ENCODE measurements around the gene SLC25A23. TPM values are rescaled to one million over a fixed set of nuclear protein-coding genes. Genes with fewer than 3 reads are reported as not detected.

SLC25A23 gene
- total RNA-seq, 1 donor from 2014 or later = 21.0 TPM

DNA sequence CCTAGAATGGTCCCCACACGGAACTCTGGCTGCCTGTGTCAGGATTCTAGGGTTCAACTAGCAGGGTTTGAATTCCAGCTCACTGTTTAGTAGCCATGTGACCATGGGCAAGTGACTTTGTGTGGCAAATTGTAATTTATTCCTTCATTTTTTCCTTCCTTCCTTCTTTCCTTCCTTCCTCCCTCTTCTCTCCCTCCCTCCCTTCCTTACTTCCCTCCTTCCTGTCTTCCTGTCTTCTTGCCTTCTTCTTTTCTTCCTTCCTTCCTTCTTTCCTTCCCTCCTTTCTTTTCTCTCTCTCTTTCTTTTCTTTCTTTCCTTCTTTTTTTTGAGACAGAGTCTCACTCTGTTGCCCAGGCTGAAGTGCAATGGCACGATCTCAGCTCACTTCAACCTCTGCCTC, 30.5 kb upstream of the SLC25A23 start:
- Mint-ChIP-seq H3K36me3 (ENCODE audit: low read depth) (peaks cover 2% of the 10 kb centered on the region), H3K4me1 (peaks cover 12% of the 10 kb centered on the region), H3K9me3 (peaks cover 3% of the 10 kb centered on the region), H3K4me3 (peak overlapping the region; percentile 57), H3K27me3 (no peaks in the 10 kb centered on the region), H3K27ac (peak overlapping the region; percentile 75)
- intact Hi-C loops (cut with micrococcal nuclease) = no loop called here
- no peak for DNase-seq

DNA sequence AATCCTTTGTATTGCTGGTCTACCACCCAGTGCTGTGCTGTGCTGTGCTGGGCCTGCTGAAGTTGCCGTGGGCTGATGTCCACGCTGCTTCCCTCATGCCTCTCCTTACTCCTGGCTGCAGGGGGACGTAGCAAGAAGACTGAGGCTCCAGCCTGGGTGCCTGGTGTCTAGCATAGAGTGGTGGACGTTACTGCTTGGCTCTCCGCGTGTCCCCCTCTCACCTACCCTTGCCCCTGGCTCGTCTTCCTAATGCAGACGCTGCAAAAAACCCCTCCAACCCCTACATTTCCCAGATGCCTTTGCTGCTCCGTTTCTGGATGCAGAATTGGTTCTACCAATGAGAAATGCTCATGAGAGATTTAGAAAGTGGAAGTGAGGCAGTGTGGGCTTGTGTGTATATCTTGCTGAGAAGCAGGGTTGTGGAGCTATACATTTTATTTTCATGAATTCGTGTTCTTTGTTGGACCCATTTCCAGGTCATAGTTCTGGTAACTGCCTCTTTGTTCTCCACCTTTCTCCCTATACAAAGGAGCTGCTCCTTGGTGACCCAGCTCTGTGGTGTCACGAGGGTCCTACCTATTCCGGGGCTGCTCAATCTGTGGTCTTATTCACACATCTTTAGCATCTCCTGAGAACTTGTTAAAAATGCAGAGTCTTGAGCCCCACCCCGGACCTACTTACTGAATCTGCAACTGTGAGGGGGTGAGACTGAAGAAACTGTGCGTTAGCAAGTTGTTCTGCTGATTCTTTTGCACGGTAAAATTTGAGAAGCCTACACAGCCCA, 29.9 kb upstream of the SLC25A23 start:
- Mint-ChIP-seq H3K27me3 (no peaks in the 10 kb centered on the region), H3K9me3 (peaks cover 3% of the 10 kb centered on the region), H3K4me1 (peaks cover 12% of the 10 kb centered on the region), H3K27ac (peak overlapping the region; percentile 68), H3K4me3 (peak overlapping the region; percentile 57), H3K36me3 (ENCODE audit: low read depth) (peaks cover 2% of the 10 kb centered on the region)
- peak; percentile 62 for DNase-seq
- intact Hi-C loops (cut with micrococcal nuclease) = no loop called here

DNA sequence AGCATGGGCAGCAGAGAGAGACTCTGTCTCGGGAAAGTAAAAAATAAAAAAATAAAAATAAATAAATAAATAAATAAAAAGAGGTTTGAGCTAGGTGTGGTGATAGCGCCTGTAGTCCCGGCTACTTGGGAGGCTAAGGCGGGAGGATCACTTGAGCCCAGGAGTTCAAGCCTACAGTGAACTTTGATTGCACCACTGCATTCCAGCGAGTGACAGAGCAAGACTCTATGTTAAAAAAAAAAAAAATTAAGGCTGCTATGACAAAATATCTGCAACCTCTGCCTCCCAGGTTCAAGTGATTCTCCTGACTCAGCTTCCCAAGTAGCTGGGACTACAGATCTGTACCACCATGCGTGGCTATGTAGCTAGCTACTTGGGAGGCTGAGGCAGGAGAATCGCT, 25.2 kb upstream of the SLC25A23 start:
- Mint-ChIP-seq H3K27me3 (no peaks in the 10 kb centered on the region), H3K36me3 (ENCODE audit: low read depth) (no peaks in the 10 kb centered on the region), H3K4me1 (peaks cover 26% of the 10 kb centered on the region), H3K4me3 (no peak overlapping the region), H3K9me3 (no peaks in the 10 kb centered on the region), H3K27ac (no peak overlapping the region)
- intact Hi-C loops (cut with micrococcal nuclease) = loop anchor here (5.0 kb wide), 1 partner anchor 32 kb away; no protein-coding TSS in a partner anchor
- no peak for DNase-seq

DNA sequence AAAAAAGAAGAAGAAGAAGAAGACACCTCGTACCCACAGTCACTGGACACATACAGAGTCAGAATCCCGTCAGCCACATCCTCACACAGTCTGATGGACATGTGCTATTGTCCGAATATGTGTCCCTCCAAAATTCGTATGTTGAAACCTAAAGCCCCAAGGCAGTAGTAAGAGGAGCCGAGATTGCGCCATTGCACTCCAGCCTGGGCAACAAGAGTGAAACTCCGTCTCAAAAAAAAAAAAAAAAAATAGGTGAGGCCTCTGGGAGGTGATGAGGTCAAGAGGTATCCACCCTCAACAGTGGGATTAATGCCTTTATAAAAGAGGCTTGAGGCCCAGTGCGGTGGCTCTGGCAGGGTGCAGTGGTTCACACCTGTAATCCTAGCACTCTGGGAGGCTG, 24.6 kb upstream of the SLC25A23 start:
- DNase-seq = no peak
- Mint-ChIP-seq H3K4me1 (peaks cover 24% of the 10 kb centered on the region), H3K36me3 (ENCODE audit: low read depth) (no peaks in the 10 kb centered on the region), H3K4me3 (no peak overlapping the region), H3K27ac (no peak overlapping the region), H3K27me3 (no peaks in the 10 kb centered on the region), H3K9me3 (no peaks in the 10 kb centered on the region)
- intact Hi-C loops (cut with micrococcal nuclease) = loop anchor here (5.0 kb wide), 1 partner anchor 33 kb away; no protein-coding TSS in a partner anchor

DNA sequence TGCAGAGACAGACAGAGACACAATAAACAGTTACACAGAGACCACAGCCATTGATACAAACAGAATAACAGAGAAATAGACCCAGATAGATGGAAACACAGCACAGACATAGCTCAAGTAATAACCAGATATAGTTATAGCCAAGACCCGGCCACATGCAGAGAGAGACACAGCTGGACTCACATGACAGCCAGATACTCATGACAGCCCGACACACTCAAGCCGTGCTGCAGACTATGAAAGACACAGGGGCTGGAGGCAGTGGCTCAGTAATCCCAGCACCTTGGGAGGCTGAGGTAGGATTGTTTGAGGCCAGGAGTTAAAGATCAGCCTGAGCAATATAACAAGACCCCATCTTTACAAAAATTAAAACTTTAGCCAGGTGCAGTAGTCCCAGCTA, 23.6 kb upstream of the SLC25A23 start:
- peaks cover 1% of the 10 kb centered on the region for H3K36me3 Mint-ChIP-seq (ENCODE audit: low read depth)
- H3K4me1 Mint-ChIP-seq = peaks cover 23% of the 10 kb centered on the region
- intact Hi-C loops (cut with micrococcal nuclease) = loop anchor here (5.0 kb wide), 1 partner anchor 34 kb away; no protein-coding TSS in a partner anchor
- H3K9me3 Mint-ChIP-seq = no peaks in the 10 kb centered on the region
- no peak for DNase-seq
- H3K4me3 Mint-ChIP-seq = no peak overlapping the region
- H3K27ac Mint-ChIP-seq = no peak overlapping the region
- no peaks in the 10 kb centered on the region for H3K27me3 Mint-ChIP-seq

DNA sequence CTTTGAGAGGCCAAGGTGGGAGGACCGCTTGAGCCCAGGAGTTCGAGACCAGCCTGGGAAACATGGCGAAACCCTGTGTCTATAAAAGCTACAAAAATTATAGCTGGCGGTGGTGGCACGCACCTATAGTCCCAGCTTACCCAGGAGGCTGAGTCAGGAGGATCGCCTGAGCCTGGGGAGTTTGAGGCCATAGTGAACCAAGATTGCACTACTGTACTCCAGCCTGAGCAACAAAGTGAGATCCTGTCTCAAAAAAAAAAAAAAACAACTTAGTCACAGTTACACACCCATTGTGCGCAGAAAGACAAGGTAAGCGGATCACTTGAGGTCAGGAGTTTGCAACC, 22.7 kb upstream of the SLC25A23 start:
- no peak for DNase-seq
- peaks cover 23% of the 10 kb centered on the region for H3K4me1 Mint-ChIP-seq
- H3K9me3 Mint-ChIP-seq = no peaks in the 10 kb centered on the region
- no peaks in the 10 kb centered on the region for H3K27me3 Mint-ChIP-seq
- H3K4me3 Mint-ChIP-seq = peak overlapping the region; percentile 99
- intact Hi-C loops (cut with micrococcal nuclease) = loop anchor here (5.0 kb wide), 1 partner anchor 35 kb away; no protein-coding TSS in a partner anchor
- H3K36me3 Mint-ChIP-seq (ENCODE audit: low read depth) = peaks cover 2% of the 10 kb centered on the region
- H3K27ac Mint-ChIP-seq = peak overlapping the region; percentile 96

DNA sequence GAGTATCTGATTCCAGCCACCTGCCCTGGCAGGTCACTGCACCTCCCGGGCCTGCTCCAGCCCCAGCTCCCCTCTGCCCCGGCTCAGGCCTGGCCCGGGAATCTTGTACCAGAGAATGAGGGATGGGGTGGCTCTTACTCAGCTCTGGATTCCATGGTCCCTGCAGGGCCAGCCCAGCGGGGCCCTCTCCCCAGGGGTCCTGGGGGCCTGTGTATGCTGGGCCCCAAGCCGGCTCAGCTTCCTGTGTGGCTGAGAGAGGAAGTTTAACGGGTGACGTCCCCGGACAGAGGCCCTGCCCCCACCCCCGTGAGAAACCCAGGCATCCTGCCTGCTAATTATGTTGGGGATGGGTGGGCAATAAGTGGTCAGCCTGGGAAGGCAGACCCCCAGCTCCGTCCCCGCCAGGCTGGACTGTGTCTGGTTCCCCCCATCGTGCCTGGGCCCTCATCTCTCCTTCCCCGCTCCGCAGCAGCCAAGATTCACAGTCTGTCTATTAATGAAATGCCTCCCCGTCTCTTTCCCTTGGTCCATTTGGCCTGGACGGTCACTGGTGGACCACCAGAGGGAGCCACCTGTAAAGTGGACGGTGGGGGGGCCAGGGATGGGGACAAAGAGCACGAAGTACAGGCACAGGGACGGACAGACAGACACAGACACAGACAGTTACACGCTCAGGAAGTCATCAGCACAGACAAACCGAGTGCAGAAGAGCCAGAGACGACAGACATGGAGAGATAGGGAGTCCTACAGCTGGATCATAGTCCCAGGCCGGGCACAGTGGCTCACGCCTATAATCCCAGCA, 22.1 kb upstream of the SLC25A23 start, which contains the start of gene DENND1C:
Gene DENND1C (minus strand): TSS at position 247 of the 802 bp plus-strand sequence. CDS start 92 bp downstream, at position 155.
- Mint-ChIP-seq H3K27ac (peak within 1 kb of the TSS; percentile 96), H3K36me3 (ENCODE audit: low read depth) (peaks cover 4% of the 10 kb centered on the region), H3K27me3 (no peaks in the 10 kb centered on the region), H3K4me3 (peak within 1 kb of the TSS; percentile 99), H3K4me1 (peaks cover 23% of the 10 kb centered on the region), H3K9me3 (no peaks in the 10 kb centered on the region)
- DNase-seq = peak; percentile 91
- intact Hi-C loops (cut with micrococcal nuclease) = loop anchor here (1.0 to 5.0 kb wide), 3 partner anchors 21 to 36 kb away; partner anchors contain the start of gene TUBB4A

DNA sequence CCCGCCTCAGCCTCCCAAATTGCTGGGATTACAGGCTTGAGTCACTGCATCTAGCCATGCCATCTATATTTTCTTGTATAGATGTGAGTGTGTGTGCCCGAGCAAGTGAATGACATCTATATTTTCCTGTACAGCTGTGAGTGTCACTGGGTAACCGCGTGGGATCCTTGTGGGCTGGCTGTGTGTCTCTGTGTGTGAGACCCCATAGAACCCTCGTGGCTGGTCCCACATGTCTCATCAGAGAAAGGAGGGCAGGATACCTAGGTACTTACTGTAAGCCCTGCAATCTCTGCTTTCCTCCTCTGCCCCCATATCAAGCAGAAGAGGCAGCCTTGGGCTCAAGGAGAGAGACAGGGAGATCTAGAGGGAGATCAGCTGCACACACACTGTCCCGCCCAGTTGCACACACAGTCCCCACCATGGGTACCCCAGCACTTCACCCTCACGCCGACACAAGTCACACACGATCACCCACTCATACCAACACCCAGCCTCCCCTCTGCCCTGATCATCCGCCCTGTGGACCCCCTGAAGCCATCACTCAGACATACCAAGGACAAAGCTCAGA, 21.3 kb upstream of the SLC25A23 start:
- peak overlapping the region; percentile 99 for H3K4me3 Mint-ChIP-seq
- peak overlapping the region; percentile 96 for H3K27ac Mint-ChIP-seq
- peaks cover 9% of the 10 kb centered on the region for H3K36me3 Mint-ChIP-seq (ENCODE audit: low read depth)
- intact Hi-C loops (cut with micrococcal nuclease) = loop anchor here (1.0 to 5.0 kb wide), 3 partner anchors 21 to 36 kb away; partner anchors contain the start of gene TUBB4A
- peaks cover 23% of the 10 kb centered on the region for H3K4me1 Mint-ChIP-seq
- H3K9me3 Mint-ChIP-seq = no peaks in the 10 kb centered on the region
- H3K27me3 Mint-ChIP-seq = no peaks in the 10 kb centered on the region
- peak; percentile 68 for DNase-seq

DNA sequence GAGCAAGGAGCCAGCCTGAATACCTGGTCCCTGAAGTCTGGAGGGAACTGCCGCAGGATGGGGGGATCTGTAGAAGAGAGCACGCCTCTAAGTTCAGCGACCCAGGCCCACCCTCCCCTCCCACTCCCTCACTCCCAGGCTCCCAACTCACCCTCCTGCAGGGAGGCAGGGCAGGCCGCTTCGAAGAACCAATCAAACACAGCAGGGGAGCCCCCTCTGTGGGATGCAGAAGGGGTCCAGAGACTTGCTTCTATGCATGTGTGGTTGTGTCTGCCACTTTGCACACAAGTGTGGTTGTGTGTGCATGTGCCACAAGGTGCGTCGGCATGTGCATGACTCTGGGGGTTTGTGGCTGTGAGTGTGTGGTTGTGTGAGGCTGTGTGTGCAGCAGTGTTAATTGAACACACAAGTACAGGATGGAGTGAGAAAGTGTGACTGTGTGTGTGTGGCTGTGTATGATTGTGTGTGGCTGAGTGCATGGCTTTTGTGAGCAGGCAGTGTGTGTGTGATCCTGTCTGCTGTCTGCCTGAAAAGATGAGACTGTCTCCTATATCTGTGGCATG, 20.3 kb upstream of the SLC25A23 start:
- Mint-ChIP-seq H3K27me3 (no peaks in the 10 kb centered on the region), H3K36me3 (ENCODE audit: low read depth) (peaks cover 12% of the 10 kb centered on the region), H3K27ac (peak overlapping the region; percentile 96), H3K4me1 (peaks cover 23% of the 10 kb centered on the region), H3K4me3 (peak overlapping the region; percentile 99), H3K9me3 (no peaks in the 10 kb centered on the region)
- intact Hi-C loops (cut with micrococcal nuclease) = loop anchor here (2.0 to 5.0 kb wide), 2 partner anchors 23 to 37 kb away; partner anchors contain the start of gene TUBB4A
- DNase-seq = no peak

DNA sequence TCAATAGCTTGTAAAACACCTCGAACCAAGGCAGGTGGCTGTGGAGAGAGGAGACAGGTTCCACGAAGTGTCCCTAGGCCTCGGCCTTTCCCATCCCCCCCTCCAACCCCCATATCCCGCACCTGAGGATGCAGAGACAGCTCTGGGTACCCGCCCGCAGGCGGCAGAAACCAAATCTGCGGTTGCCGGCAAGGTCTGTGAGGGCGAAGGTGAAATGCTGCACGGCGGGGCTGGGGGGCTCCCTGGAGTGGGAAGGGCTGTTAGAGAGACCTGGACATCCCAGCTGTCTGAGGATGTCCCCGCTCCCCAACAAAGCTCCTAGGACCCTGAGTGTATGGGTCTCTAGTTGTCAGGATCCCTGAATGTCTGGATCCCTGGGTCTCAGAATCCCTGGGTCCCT, 19.2 kb upstream of the SLC25A23 start:
- no peak for DNase-seq
- intact Hi-C loops (cut with micrococcal nuclease) = no loop called here
- Mint-ChIP-seq H3K36me3 (ENCODE audit: low read depth) (peaks cover 19% of the 10 kb centered on the region), H3K4me1 (peaks cover 23% of the 10 kb centered on the region), H3K27me3 (no peaks in the 10 kb centered on the region), H3K27ac (no peak overlapping the region), H3K4me3 (no peak overlapping the region), H3K9me3 (no peaks in the 10 kb centered on the region)

DNA sequence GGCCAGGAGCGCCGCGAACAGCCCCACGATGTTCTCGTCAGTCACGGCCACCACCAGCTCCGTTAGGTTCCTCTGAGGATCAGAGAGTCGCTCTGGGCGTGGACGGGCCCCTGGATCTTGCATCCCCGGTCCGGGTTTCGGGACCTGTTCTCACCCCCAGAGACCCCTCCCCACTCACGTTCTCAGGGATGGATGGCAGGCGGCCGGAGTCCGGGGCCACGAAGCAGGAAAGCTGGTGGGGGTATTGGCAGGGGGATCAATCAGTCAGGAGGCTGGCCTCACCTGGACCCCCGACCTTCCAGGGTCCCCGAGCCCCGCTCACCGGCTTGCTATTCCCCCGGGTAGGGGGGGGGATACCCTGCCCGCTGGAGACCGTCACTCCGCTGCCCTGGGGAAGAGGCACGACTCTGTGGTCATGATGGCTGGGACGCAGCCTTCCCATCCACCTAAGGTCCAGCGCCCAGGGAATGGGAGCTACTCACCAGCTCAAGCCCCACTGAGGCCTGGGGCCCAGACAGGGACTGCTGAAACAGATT, 17.4 kb upstream of the SLC25A23 start:
- no peaks in the 10 kb centered on the region for H3K27me3 Mint-ChIP-seq
- no peak overlapping the region for H3K27ac Mint-ChIP-seq
- H3K4me1 Mint-ChIP-seq = peaks cover 16% of the 10 kb centered on the region
- H3K36me3 Mint-ChIP-seq (ENCODE audit: low read depth) = peaks cover 21% of the 10 kb centered on the region
- intact Hi-C loops (cut with micrococcal nuclease) = no loop called here
- no peaks in the 10 kb centered on the region for H3K9me3 Mint-ChIP-seq
- no peak overlapping the region for H3K4me3 Mint-ChIP-seq
- DNase-seq = no peak

DNA sequence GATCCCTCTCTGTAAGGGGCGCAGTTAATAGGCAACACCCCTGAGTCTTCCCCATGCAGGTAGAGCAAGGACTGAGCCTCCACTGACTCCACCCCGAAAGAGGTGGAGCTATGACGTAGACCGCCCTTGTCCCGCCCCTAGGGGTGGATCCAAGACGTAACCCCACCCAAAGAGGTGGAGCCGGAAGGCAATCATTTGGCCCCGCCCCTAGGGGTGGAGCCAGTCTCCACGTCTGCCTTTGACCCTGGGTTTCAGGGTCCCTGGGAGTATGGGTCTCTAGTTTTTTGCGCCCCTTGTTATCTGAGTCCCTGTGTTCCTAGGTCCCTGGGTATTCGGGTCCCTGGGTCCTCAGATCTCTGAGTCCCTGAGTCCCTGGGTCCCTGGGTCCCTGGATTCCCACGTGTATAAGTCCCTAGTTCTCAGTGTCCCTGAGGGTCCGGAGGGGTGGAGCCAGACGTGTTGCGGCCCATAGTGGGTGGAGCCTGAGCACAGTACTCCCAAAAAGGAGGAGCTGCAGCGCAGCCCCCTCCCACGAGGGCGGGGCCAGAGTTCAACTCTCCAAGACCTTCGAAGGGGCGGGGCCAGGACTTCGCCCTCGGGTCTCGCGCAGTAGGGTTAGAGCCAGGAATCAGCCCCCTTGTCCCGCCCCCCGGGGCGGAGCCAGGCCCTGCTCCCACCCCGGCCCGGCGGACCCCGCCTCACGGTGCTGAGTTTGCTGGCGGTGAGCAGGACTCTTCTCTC, 16.7 kb upstream of the SLC25A23 start:
- H3K4me1 Mint-ChIP-seq = peaks cover 13% of the 10 kb centered on the region
- H3K27me3 Mint-ChIP-seq = no peaks in the 10 kb centered on the region
- no peak overlapping the region for H3K27ac Mint-ChIP-seq
- peak; percentile 91 for DNase-seq
- H3K9me3 Mint-ChIP-seq = no peaks in the 10 kb centered on the region
- H3K36me3 Mint-ChIP-seq (ENCODE audit: low read depth) = peaks cover 23% of the 10 kb centered on the region
- intact Hi-C loops (cut with micrococcal nuclease) = no loop called here
- no peak overlapping the region for H3K4me3 Mint-ChIP-seq
